ENCODE measurements around the gene EIF4EBP3. TPM values are rescaled to one million over a fixed set of nuclear protein-coding genes. Genes with fewer than 3 reads are reported as not detected.

The EIF4EBP3 gene
- total RNA-seq (10 to 100 TPM; 11.5 to 24.5 (median 16.2) TPM), polyA plus RNA-seq (10 to 100 TPM; 60.9 to 75.6 (median 61.6) TPM)
- long read RNA-seq, donor 1, transcript EIF4EBP3-201 (3 exons, 691 nt) = major isoform, 7 of 7 reads
- long read RNA-seq, donor 1, partial matches to known transcripts = 0 of 7 reads
- long read RNA-seq, donor 1, other reads (novel, unspliced or antisense) = 0 of 7 reads
- long read RNA-seq, donor 2, partial matches to known transcripts = 0 of 4 reads
- long read RNA-seq, donor 2, other reads (novel, unspliced or antisense) = 0 of 4 reads

DNA sequence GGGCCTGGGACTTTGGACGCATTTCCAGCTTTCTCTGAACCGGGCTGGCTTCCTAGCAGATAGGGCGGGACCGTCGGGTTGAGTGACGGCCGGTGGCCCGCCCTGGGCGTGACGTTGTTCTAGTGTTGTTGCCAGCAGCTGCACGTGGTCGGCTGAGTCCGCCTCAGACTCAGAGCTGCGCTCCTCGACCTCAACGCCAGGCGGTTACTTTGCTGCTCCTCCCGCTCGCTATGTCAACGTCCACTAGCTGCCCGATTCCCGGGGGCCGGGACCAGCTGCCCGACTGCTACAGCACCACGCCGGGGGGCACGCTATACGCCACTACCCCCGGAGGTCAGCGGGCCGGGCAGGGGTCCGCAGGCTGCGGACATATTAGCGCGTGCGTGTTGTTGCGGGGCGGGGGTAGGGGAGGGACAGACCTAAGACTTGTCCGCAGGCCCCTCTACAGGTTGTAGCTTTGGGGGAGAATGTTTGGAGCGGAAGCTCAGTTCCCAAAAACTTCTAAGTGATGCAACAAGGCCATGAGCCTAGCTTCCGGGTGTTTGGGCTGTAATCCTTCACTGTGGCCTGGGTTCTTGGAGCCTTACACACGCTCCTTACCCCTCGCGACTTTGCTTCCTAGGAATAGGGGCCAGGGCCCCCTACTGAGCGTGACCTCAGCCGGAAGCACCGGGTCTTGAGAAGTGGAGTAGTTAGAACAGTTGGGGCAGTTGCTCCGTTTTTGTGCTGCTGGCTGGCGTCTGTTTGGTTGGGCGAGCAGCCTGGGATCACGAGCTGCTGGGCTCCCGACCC lies at the start of gene EIF4EBP3:
Gene EIF4EBP3, plus strand, starts transcription at position 155 of the 792 bp plus-strand sequence. Its CDS starts 76 bp downstream, at position 231.
- Histone ChIP-seq H3K4me3 (peak within 1 kb of the TSS; percentile 41 to 78 (median 47)), H3K27ac (peak within 1 kb of the TSS; percentile 88 to 98 (median 92)), H3K36me3 (peaks cover 0 to 71% (median 36%) of the 10 kb centered on the region in 6 donors), H3K27me3 (replicated peaks in 1 of 7) (no peaks in the 10 kb centered on the region), H3K4me1 (peaks cover 16 to 47% (median 43%) of the 10 kb centered on the region in 6 donors), H3K9me3 (no peaks in the 10 kb centered on the region)
- TF ChIP-seq POLR2AphosphoS5 (IDR thresholded peaks at IDR 0.05) = peak; percentile 96 to 97 (median 97)
- TF ChIP-seq CTCF (IDR thresholded peaks at IDR 0.05 in 8 of 11, conservative IDR thresholded peaks at IDR 0.05 in 3 of 11) = peak; percentile 57 to 91 (median 79)
- TF ChIP-seq POLR2A (IDR thresholded peaks at IDR 0.05) = peak; percentile 24 to 57 (median 56)
- WGBS, 5 donors = 1 to 6% (median 2%) methylated on average over 30 to 52 of the region's 52 CpGs
- intact Hi-C loops (cut with DNase I; ENCODE audit: low total_unique reads) = no loop called here
- DNase-seq = peak; percentile 98

GRCh38 chr5:140497897-140498296 lies 49.6 kb upstream of the EIF4EBP3 start:
- intact Hi-C loops (cut with DNase I; ENCODE audit: low total_unique reads) = no loop called here
- Histone ChIP-seq H3K9me3 (no peaks in the 10 kb centered on the region), H3K36me3 (peaks cover 0 to 79% (median 32%) of the 10 kb centered on the region in 6 donors), H3K27ac (no peak overlapping the region), H3K4me1 (no peaks in the 10 kb centered on the region), H3K27me3 (replicated peaks in 1 of 7) (no peaks in the 10 kb centered on the region), H3K4me3 (no peak overlapping the region)
- no peak for DNase-seq
- no peak for TF ChIP-seq CTCF (IDR thresholded peaks at IDR 0.05 in 8 of 11, conservative IDR thresholded peaks at IDR 0.05 in 3 of 11)
- no peak for TF ChIP-seq POLR2A (IDR thresholded peaks at IDR 0.05)
- TF ChIP-seq POLR2AphosphoS5 (IDR thresholded peaks at IDR 0.05) = no peak

DNA sequence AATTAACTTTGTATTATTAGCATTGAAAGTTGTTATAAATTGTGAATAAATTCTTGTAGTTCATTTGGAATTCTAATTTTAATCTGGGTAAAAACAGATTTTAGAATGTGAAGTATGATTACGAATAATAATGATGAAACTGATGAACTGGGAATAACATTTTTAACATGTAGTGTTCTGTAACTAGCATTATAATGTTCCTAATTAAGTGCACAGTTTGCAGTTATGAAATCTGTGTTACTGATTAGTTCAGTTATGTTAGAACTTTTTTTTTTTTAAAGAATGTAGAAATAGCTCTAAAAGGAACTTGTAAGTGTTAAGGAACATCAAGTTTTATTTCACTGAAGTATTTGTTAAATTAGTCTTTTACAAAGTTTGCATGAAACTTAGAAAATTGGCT lies 48.9 kb upstream of the EIF4EBP3 start:
- H3K27me3 ChIP-seq (replicated peaks in 1 of 7) = no peaks in the 10 kb centered on the region
- H3K4me1 ChIP-seq = no peaks in the 10 kb centered on the region
- no peak overlapping the region for H3K4me3 ChIP-seq
- H3K9me3 ChIP-seq = no peaks in the 10 kb centered on the region
- peaks cover 0 to 73% (median 28%) of the 10 kb centered on the region in 6 donors for H3K36me3 ChIP-seq
- DNase-seq = no peak
- WGBS, 5 donors = 95 to 97% (median 95%) methylated on average over 1 of the region's 1 CpG
- intact Hi-C loops (cut with DNase I; ENCODE audit: low total_unique reads) = no loop called here
- no peak for TF ChIP-seq POLR2AphosphoS5 (IDR thresholded peaks at IDR 0.05)
- no peak for TF ChIP-seq CTCF (IDR thresholded peaks at IDR 0.05 in 8 of 11, conservative IDR thresholded peaks at IDR 0.05 in 3 of 11)
- no peak for TF ChIP-seq POLR2A (IDR thresholded peaks at IDR 0.05)
- no peak overlapping the region for H3K27ac ChIP-seq

DNA sequence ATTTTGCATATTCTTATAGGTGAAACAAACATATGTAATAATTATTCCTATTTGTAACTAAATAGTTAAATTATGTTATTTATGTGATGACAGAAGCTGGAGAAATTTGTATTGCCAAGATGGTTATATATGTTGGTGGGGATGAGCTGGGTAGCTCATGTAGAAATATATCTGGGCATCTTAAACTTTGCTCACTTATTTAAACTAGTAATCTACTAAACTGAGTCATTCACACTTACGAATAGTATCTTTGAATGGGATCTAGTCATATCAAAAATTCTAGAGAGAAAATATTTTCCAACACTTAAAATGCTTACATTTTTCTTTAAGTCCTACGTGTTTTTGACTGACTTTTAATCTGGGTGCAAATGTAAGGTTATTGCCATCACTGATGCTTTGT lies 44.6 kb upstream of the EIF4EBP3 start:
- Histone ChIP-seq H3K9me3 (no peaks in the 10 kb centered on the region), H3K36me3 (peaks cover 6 to 78% (median 51%) of the 10 kb centered on the region in 6 donors), H3K4me3 (no peak overlapping the region), H3K4me1 (no peaks in the 10 kb centered on the region), H3K27me3 (replicated peaks in 1 of 7) (no peaks in the 10 kb centered on the region), H3K27ac (no peak overlapping the region)
- intact Hi-C loops (cut with DNase I; ENCODE audit: low total_unique reads) = no loop called here
- no peak for TF ChIP-seq CTCF (IDR thresholded peaks at IDR 0.05 in 8 of 11, conservative IDR thresholded peaks at IDR 0.05 in 3 of 11)
- no peak for TF ChIP-seq POLR2A (IDR thresholded peaks at IDR 0.05)
- no peak for TF ChIP-seq POLR2AphosphoS5 (IDR thresholded peaks at IDR 0.05)
- 87 to 94% (median 91%) methylated on average over 2 of the region's 2 CpGs for WGBS, 5 donors
- no peak for DNase-seq

Data from spleen (tissue), 13 donors.